HG02840 (cell line): ENCODE data around the gene TRPV4.

ENCODE experiments used
- ATAC-seq: cut with Tn5 transposase; IDR thresholded peaks from one replicate; pipeline ENCODE4 v1.9.1; 2021; ENCODE audit warnings: mild to moderate bottlenecking, moderate library complexity, moderate number of reproducible peaks; ENCODE audit not compliant: unreplicated experiment, low FRiP score

Gene TRPV4

GRCh38 chr12:109830267-109830666 is 2.9 kb downstream of the TRPV4 start:
- ATAC-seq = no peak

GRCh38 chr12:109829667-109830066 is 3.5 kb downstream of the TRPV4 start:
- ATAC-seq = no peak

- no peak for ATAC-seq
Measured at GRCh38 chr12:109828754-109829511, 4.3 kb downstream of the TRPV4 start.

- no peak for ATAC-seq
Measured at GRCh38 chr12:109827566-109828550, 5.3 kb downstream of the TRPV4 start.

- no peak for ATAC-seq
Measured at GRCh38 chr12:109827080-109827479, 6.1 kb downstream of the TRPV4 start.

- no peak for ATAC-seq
Measured at GRCh38 chr12:109824731-109825130, 8.5 kb downstream of the TRPV4 start.

GRCh38 chr12:109822951-109823411 is 10.2 kb downstream of the TRPV4 start:
- no peak for ATAC-seq

- no peak for ATAC-seq
Measured at GRCh38 chr12:109822416-109822815, 10.8 kb downstream of the TRPV4 start.

GRCh38 chr12:109821968-109822367 is 11.2 kb downstream of the TRPV4 start:
- no peak for ATAC-seq

GRCh38 chr12:109820816-109821381 is 12.3 kb downstream of the TRPV4 start:
- ATAC-seq = no peak

- no peak for ATAC-seq
Measured at GRCh38 chr12:109818905-109819500, 14.2 kb downstream of the TRPV4 start.

GRCh38 chr12:109818253-109818652 is 14.9 kb downstream of the TRPV4 start:
- no peak for ATAC-seq

- no peak for ATAC-seq
Measured at GRCh38 chr12:109817627-109818231, 15.5 kb downstream of the TRPV4 start.

- no peak for ATAC-seq
Measured at GRCh38 chr12:109816870-109817269, 16.3 kb downstream of the TRPV4 start.

GRCh38 chr12:109815757-109816617 is 17.2 kb downstream of the TRPV4 start:
- no peak for ATAC-seq

- ATAC-seq = no peak
Measured at GRCh38 chr12:109815225-109815624, 18.0 kb downstream of the TRPV4 start.

- no peak for ATAC-seq
Measured at GRCh38 chr12:109814600-109815150, 18.5 kb downstream of the TRPV4 start.

- no peak for ATAC-seq
Measured at GRCh38 chr12:109813810-109814416, 19.3 kb downstream of the TRPV4 start.

GRCh38 chr12:109811624-109811995 is 21.6 kb downstream of the TRPV4 start:
- ATAC-seq = no peak
